ENCODE data around the gene CMIP.

Gene CMIP

DNA sequence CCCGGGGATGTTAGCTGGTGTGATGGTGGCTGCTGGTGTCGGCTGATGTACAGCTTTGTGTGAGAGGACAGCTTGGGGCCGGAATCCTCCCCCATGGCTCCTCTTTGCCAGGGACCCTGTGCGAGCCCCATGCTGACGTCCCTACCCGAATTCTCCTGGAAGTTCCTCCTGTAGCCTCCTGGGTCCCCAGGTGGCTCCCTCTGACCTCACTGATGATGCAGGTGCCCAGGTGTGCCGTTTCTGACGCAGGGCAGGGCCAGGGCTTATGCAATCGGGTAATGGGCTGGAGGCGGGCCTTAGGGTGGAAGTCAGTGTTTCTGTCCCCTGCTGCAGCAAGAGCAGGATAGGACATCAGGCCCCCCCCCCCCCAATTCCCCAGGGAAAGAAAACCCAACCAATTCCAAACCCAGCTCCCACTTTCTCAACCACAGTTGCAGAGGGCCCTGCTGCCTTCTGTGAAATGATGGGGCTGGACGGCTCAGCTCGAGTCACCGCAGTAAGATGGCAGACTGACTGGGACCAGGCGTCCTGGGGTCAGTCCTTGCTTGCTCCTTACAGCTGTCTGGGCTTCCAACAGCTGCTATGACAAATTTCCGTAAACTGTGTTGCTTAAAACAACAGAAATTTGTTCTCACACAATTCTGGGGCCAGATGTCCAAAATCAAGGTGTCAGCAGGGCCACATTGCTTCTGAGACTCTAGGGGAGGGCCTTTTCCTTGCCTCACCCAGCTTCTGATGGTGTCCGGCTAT, 195.5 kb downstream of the CMIP start:
- Mint-ChIP-seq H3K9me3 (ENCODE audit: low read depth) (no peaks in the 10 kb centered on the region), H3K4me1 (ENCODE audit: low read depth) (peaks cover 21% of the 10 kb centered on the region), H3K27ac (no peak overlapping the region), H3K27me3 (no peaks in the 10 kb centered on the region), H3K36me3 (peaks cover 2% of the 10 kb centered on the region), H3K4me3 (no peak overlapping the region)

DNA sequence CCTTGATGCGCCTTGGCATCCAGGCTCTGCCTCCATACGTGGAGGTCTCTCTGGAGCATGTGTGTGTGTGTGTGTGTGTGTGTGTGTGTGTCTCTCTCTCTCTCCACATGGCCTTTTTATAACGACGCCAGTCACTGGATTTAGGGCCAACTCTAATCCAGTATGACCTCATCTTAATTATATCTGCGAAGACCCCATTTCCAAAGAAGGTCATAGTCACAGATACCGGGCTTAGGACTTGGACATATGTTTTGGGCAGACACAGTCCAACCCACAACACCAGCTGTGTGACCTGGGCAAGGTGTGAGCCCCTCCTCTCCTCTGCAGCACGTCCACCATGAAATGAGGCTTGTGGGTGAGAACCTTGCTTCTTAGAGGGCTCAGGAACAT, 196.1 kb downstream of the CMIP start:
- Mint-ChIP-seq H3K4me1 (ENCODE audit: low read depth) (peaks cover 22% of the 10 kb centered on the region), H3K4me3 (no peak overlapping the region), H3K27me3 (no peaks in the 10 kb centered on the region), H3K9me3 (ENCODE audit: low read depth) (no peaks in the 10 kb centered on the region), H3K27ac (no peak overlapping the region), H3K36me3 (peaks cover 2% of the 10 kb centered on the region)

DNA sequence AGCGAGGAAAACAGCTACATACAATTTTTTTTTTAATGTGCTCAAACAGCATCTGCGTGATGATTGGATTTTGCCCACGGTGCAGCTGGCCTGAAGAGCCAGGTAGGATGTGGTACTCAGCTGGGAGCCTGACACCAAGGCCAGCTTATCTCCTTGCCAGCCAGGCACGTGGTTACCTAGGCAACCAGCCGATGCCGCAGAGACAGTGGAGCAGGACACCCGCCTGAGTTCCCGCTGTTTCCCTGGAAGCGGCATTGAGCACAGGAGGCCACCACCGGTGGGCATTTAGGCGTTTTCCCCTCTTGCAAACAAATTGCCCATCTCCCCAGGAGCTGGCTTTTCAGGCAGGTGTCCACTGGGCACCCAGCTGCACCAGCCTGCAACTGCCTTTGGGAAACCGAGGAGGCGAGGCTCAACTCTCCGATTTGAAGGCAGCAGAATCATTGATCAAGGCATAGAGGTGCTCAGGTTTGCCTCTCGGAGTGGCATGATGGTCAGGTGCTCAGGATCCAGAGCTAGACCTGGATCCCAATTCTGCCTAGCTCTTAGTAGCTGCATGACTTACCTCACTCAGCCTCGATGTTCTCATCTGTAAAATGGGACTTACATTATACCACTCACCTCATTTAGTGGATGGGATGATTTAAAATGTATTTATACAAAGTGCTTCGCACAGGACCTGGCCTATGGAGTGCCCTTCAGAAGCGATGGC, 196.9 kb downstream of the CMIP start:
- no peak overlapping the region for H3K4me3 Mint-ChIP-seq
- H3K4me1 Mint-ChIP-seq (ENCODE audit: low read depth) = peaks cover 20% of the 10 kb centered on the region
- no peaks in the 10 kb centered on the region for H3K9me3 Mint-ChIP-seq (ENCODE audit: low read depth)
- no peak overlapping the region for H3K27ac Mint-ChIP-seq
- H3K36me3 Mint-ChIP-seq = peaks cover 5% of the 10 kb centered on the region
- no peaks in the 10 kb centered on the region for H3K27me3 Mint-ChIP-seq

DNA sequence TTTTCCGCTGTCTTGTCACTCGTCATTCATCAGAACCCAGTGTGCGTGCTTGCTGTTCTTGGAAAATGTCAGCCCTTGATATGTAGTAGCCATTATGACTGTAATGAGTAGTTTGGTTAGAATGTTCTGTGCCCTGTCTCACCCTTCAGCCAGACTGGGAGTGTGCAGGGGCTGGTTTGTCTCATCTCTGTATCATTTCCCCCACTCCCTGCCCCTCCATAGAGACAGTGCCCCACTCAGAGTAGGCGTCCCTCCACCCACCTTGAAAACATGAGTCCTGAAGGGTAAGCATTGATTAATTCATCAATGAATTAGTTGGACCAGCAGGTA, 197.5 kb downstream of the CMIP start:
- H3K36me3 Mint-ChIP-seq = peaks cover 5% of the 10 kb centered on the region
- peaks cover 19% of the 10 kb centered on the region for H3K4me1 Mint-ChIP-seq (ENCODE audit: low read depth)
- no peak overlapping the region for H3K27ac Mint-ChIP-seq
- H3K27me3 Mint-ChIP-seq = no peaks in the 10 kb centered on the region
- H3K9me3 Mint-ChIP-seq (ENCODE audit: low read depth) = no peaks in the 10 kb centered on the region
- H3K4me3 Mint-ChIP-seq = no peak overlapping the region

DNA sequence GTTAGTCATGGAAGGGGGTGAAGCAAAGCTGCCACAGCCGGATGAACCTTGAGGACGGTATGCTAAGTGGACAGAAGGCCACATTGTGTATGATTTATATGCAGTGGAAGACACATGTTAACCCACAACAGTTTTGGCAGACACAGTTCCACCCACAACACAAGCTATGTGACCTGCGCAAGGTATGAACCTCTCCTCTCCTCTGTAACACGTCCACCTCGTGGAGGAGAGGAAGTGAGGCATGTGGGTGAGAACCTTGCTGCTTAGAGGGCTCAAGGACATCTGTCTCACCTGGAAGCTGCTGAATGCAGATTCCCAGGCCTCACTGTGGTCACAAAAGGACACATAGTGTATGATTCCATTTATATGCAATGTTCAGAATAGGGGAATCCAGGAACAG, 198.3 kb downstream of the CMIP start:
- Mint-ChIP-seq H3K4me1 (ENCODE audit: low read depth) (peaks cover 16% of the 10 kb centered on the region), H3K27me3 (no peaks in the 10 kb centered on the region), H3K9me3 (ENCODE audit: low read depth) (no peaks in the 10 kb centered on the region), H3K36me3 (peaks cover 3% of the 10 kb centered on the region), H3K4me3 (no peak overlapping the region), H3K27ac (no peak overlapping the region)

DNA sequence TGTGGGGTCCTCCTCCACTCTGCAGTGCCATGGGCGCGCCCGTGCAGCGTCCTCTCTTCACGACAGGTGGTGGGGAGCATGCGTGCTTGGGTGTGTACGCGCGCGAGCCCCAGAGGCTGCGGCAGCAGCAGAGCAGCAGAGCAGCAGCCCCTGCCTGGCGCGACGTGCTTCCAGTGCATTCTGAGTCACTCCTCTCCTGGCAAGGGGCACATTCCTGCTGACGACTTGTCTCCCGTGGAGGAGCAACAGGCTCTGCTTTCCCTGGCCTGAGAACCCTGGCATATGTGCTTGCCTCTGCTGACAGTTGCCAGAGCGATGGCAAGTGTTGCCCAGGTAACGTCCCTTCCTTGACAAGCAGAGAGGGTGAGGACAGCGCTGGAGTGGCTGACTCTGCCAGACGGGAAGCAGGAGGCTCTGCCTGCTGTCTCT, 200.7 kb downstream of the CMIP start:
- Mint-ChIP-seq H3K4me3 (no peak overlapping the region), H3K9me3 (ENCODE audit: low read depth) (no peaks in the 10 kb centered on the region), H3K36me3 (peaks cover 5% of the 10 kb centered on the region), H3K27me3 (no peaks in the 10 kb centered on the region), H3K27ac (no peak overlapping the region), H3K4me1 (ENCODE audit: low read depth) (peaks cover 20% of the 10 kb centered on the region)

DNA sequence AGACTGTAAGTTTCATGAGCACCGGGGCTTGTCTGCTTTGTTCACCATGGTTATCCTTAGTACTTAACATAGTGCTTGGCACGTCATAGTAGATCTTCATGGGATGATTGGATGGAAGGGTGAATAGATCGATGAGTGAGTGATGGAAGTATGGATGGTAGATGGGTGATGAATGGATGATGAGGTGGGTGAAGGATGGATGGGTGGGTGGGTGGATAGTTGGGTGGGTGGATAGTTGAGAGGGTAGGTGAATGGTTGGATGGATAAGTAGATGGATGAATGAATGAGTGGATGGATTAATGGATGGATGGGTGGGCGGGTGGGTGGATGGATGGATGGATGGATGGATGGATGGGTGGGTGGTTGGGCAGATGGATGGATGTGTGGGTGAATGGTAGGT, 201.3 kb downstream of the CMIP start:
- peaks cover 20% of the 10 kb centered on the region for H3K4me1 Mint-ChIP-seq (ENCODE audit: low read depth)
- H3K27me3 Mint-ChIP-seq = no peaks in the 10 kb centered on the region
- no peak overlapping the region for H3K4me3 Mint-ChIP-seq
- H3K36me3 Mint-ChIP-seq = peaks cover 5% of the 10 kb centered on the region
- H3K27ac Mint-ChIP-seq = no peak overlapping the region
- H3K9me3 Mint-ChIP-seq (ENCODE audit: low read depth) = no peaks in the 10 kb centered on the region

DNA sequence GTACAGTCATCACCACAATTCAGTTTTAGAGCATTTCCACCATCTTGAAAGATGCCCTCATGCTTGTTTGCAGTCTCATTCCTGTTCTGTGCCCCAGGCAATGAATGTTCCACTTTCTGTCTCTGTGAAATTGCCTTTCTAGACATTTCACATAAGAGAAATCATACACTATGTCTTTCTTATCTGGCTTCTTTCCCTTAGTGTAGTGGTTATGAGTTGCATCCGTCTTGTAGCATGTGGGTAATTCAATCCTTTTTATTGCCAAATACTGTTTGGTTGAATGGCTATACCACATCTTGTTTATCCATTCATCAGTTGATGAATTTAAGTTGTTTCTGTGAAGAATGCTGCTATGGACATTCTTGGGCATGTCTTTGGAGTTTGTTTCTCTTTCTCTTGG, 202.0 kb downstream of the CMIP start:
- H3K36me3 Mint-ChIP-seq = peaks cover 5% of the 10 kb centered on the region
- no peaks in the 10 kb centered on the region for H3K27me3 Mint-ChIP-seq
- H3K9me3 Mint-ChIP-seq (ENCODE audit: low read depth) = no peaks in the 10 kb centered on the region
- no peak overlapping the region for H3K4me3 Mint-ChIP-seq
- no peak overlapping the region for H3K27ac Mint-ChIP-seq
- H3K4me1 Mint-ChIP-seq (ENCODE audit: low read depth) = peaks cover 20% of the 10 kb centered on the region

DNA sequence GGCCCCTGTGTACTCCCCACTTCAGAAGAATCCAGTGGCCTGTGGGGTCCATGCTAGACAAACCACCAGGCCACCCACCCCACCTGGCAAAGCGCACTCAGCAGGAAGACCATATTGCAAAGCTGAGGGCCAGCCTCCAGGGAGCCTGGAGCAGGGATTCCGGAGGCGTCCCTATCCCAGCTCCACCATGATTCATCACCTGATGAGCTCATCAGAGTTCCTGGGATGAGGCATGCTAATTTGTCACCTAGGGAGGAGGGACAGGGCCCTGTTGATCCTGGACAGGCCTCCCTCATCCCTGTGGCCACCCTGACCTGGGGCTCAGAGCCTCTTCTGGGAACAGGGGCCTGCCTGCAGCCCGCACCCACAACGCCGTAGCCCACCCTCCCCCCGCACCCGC, 202.9 kb downstream of the CMIP start:
- Mint-ChIP-seq H3K9me3 (ENCODE audit: low read depth) (no peaks in the 10 kb centered on the region), H3K27me3 (no peaks in the 10 kb centered on the region), H3K36me3 (peaks cover 5% of the 10 kb centered on the region), H3K4me3 (no peak overlapping the region), H3K27ac (no peak overlapping the region), H3K4me1 (ENCODE audit: low read depth) (peaks cover 17% of the 10 kb centered on the region)

DNA sequence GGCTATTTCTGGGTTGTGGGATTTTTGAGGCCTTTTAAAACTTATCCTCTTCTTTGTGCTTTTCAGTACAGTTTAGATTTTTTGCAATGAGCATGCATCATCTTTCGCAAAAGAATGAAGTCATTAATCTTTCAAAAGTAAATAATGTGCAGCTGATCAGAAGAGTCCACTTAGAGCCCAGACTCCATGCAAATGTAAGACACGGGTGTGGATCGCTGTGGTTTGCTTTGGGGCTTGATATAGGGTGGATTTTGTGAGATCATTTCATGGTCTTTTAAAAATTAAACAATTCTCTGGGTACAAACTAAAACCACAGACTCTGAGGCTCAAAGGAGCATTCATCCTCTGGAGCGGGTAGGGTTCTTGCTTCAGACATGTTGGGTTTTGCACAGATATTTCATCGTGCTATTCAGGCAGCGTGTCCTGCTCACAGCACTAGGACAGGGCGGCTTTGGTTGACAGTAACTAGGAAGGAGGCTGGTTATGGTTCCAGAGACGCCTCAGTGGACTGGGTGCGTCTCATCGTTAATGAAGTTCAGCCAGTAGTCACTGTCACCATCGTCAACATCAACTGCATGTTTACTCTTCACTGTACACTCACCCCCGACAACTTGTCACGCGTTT, 205.1 kb downstream of the CMIP start:
- Mint-ChIP-seq H3K9me3 (ENCODE audit: low read depth) (no peaks in the 10 kb centered on the region), H3K4me1 (ENCODE audit: low read depth) (peaks cover 9% of the 10 kb centered on the region), H3K4me3 (no peak overlapping the region), H3K27ac (peak overlapping the region; percentile 58), H3K36me3 (peaks cover 5% of the 10 kb centered on the region), H3K27me3 (no peaks in the 10 kb centered on the region)

DNA sequence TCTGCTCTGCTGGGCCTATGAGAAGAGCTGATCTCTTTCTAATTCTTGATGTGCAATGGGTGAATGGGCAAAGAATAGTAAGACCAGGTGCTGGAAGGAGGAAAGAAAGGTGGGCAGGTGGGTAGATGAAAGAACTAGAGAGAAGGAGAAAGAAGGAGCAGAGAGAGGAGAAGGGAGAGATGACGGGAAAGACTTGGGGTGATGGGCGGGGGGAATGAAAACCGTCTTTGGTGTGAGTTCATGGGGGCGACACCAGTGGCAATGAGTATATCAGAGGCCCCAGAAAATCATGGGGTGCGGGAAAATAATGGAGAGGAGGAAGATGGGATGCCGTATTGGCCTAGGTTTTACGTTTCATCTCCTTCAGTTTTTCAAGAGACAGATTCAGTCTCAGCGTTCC, 205.7 kb downstream of the CMIP start:
- Mint-ChIP-seq H3K4me1 (ENCODE audit: low read depth) (peaks cover 9% of the 10 kb centered on the region), H3K9me3 (ENCODE audit: low read depth) (no peaks in the 10 kb centered on the region), H3K36me3 (peaks cover 5% of the 10 kb centered on the region), H3K27me3 (no peaks in the 10 kb centered on the region), H3K4me3 (no peak overlapping the region), H3K27ac (no peak overlapping the region)

DNA sequence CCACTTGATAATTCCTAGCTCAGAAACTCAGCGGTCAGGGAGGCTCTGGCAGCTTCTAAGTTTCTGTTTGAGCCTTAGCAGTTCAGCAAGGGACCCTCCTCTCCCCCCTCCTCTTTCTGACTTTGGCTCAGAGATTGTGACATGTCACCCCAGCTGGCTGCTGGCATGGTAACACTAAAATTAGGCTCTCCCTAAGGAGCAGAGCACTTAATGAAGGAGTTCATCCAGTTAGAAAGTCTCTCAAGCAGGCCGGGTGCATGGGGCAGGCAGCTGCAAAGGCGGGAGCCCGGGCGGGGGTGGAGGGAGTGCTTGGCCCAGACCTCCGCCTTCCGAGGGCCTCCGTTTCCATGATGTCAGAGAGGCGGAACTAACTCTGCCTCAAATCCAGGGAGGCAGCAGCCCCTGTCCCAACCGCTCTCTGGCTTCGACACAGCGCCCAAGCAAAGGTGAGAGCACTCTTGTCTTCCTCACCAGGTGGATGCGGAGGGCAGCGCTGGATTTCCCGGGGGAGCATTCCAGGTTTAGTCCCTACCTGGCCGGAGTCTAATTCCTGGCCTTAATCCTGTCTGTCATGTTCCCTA, 206.5 kb downstream of the CMIP start:
- Mint-ChIP-seq H3K9me3 (ENCODE audit: low read depth) (no peaks in the 10 kb centered on the region), H3K4me1 (ENCODE audit: low read depth) (peaks cover 6% of the 10 kb centered on the region), H3K27me3 (no peaks in the 10 kb centered on the region), H3K27ac (no peak overlapping the region), H3K36me3 (peaks cover 3% of the 10 kb centered on the region), H3K4me3 (no peak overlapping the region)

DNA sequence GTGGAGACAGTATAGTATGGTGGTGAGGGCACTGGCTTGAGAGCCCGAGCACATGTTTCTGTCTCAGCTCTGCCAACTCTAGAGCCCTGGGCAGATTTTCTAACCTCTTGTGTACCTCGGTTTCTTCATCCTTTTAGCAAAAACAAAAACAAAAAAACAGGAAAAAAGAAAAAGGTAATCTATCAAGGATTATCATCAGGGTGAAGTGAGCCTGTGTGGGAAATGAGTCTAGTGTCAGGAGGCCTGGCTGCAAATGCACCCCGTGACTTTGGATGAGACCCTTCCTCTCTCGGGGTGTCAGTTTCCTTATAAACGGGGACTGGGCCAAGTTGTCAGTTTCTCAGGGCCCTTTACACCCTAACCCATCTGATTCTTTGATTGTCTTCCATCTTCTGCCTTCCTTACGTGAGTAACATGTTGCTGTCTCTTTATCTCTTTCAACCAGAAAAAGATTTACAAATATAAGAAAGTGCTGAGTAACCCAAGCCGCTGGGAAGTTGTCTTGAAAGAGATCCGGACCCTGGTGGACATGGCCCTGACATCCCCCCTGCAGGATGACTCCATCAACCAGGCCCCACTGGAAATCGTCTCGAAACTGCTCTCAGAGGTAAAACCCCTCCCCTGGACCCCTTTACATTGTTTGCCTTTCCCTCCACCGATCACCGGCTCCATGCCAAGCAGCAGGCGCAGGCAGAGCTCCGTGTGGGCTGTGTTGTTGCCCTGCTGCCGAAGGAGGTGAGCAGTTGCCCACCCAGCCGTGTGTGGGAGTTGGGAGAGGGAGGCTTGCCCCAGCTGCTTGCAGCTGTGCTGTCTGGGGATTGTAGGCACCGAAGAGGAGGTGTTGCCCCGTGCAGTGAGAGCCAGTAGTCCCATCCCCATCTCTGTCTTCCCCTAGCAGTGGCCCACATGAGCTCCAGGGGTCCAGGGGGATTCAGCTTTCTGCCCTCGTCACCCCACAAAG, 207.4 kb downstream of the CMIP start:
- H3K4me1 Mint-ChIP-seq (ENCODE audit: low read depth) = peaks cover 6% of the 10 kb centered on the region
- H3K4me3 Mint-ChIP-seq = no peak overlapping the region
- H3K27me3 Mint-ChIP-seq = no peaks in the 10 kb centered on the region
- H3K9me3 Mint-ChIP-seq (ENCODE audit: low read depth) = no peaks in the 10 kb centered on the region
- H3K36me3 Mint-ChIP-seq = peaks cover 3% of the 10 kb centered on the region
- no peak overlapping the region for H3K27ac Mint-ChIP-seq

DNA sequence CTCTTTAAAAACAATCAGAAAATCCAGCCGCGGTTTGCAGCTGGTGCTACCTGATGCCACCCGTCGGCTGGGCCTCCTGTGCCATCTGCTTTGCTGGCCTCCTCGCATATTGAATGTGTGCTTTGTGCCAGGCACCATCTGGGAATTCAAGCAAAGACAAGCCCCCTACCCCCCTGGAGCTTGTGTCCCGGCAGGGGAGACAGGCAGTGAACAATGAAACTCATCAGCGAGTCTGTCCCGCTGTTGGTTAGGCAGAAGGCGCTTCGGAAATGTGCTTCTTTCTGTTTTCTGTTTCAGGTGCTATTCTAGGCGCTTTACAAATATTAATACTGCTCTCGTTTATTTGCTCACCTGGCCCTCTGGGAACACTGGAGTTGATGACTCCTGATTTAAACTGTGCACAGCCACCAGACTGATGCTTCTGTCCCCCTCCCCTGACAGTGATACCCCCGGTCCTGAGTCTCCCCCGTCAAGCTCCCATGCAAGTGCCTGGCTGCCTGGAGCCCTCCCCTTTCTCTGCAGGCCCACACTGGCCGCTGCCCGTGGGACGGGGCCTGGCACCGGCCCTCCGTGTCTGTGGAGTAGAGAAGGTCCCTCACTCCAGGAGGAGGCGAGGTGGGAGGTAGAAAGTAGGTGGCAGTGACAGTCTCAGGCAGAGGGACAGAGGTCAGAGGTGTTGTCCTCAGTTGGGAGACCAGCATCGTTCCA, 208.3 kb downstream of the CMIP start:
- Mint-ChIP-seq H3K27ac (no peak overlapping the region), H3K9me3 (ENCODE audit: low read depth) (no peaks in the 10 kb centered on the region), H3K4me3 (no peak overlapping the region), H3K27me3 (no peaks in the 10 kb centered on the region), H3K4me1 (ENCODE audit: low read depth) (peaks cover 5% of the 10 kb centered on the region), H3K36me3 (peaks cover 3% of the 10 kb centered on the region)
